ENCODE results near the gene EHMT1.

EHMT1 gene

GRCh38 chr9:137682428-137683105, 63.8 kb downstream of the EHMT1 start:
- no peak for DNase-seq (ENCODE audit: low spot score)
- TF ChIP-seq CTCF (IDR thresholded peaks at IDR 0.05; ENCODE audit: extremely low read depth, missing control alignments) = no peak

- no peak for DNase-seq (ENCODE audit: low spot score)
- no peak for TF ChIP-seq CTCF (IDR thresholded peaks at IDR 0.05; ENCODE audit: extremely low read depth, missing control alignments)
Measured at GRCh38 chr9:137683262-137683864, 64.6 kb downstream of the EHMT1 start.

GRCh38 chr9:137685035-137685740, 66.4 kb downstream of the EHMT1 start:
- DNase-seq (ENCODE audit: low spot score) = no peak
- no peak for TF ChIP-seq CTCF (IDR thresholded peaks at IDR 0.05; ENCODE audit: extremely low read depth, missing control alignments)

- DNase-seq (ENCODE audit: low spot score) = no peak
- TF ChIP-seq CTCF (IDR thresholded peaks at IDR 0.05; ENCODE audit: extremely low read depth, missing control alignments) = no peak
Measured at GRCh38 chr9:137685741-137686420, 67.1 kb downstream of the EHMT1 start.

- DNase-seq (ENCODE audit: low spot score) = no peak
- TF ChIP-seq CTCF (IDR thresholded peaks at IDR 0.05; ENCODE audit: extremely low read depth, missing control alignments) = no peak
Measured at GRCh38 chr9:137688261-137688660, 69.5 kb downstream of the EHMT1 start.

- TF ChIP-seq CTCF (IDR thresholded peaks at IDR 0.05; ENCODE audit: extremely low read depth, missing control alignments) = no peak
- no peak for DNase-seq (ENCODE audit: low spot score)
Measured at GRCh38 chr9:137688725-137689124, 69.9 kb downstream of the EHMT1 start.
